DND-41 (cell line): ENCODE results near the gene PRICKLE2.

ENCODE experiments used
- ATAC-seq: fragments of 200-7000 bp; cut with Tn5 transposase; 3 replicates; pipeline ENCODE4 v1.9.1; 2021; ENCODE audit warnings: low read depth; ENCODE audit not compliant: insufficient read depth
- DNase-seq: peaks from one replicate; pipeline ENCODE4 v3.0.0-alpha.2; 2020
- H2AFZ ChIP-seq: 2 replicates; pipeline ENCODE4 v1.6.0; 2012; ENCODE audit warnings: low read depth, low read length
- H3K27ac ChIP-seq: 2 replicates; pipeline ENCODE4 v1.5.1; 2012; ENCODE audit warnings: low read length, inconsistent platforms
- H3K27me3 ChIP-seq: fragments of 200-600 bp; sonication (generic); 2 replicates; pipeline ENCODE4 v1.6.0; 2012; ENCODE audit warnings: low read length, mild to moderate bottlenecking, inconsistent platforms; ENCODE audit not compliant: insufficient read depth, poor library complexity
- H3K36me3 ChIP-seq: 2 replicates; pipeline ENCODE4 v1.5.1; 2012; ENCODE audit warnings: low read length, inconsistent platforms; ENCODE audit not compliant: insufficient read depth
- H3K4me1 ChIP-seq: 2 replicates; pipeline ENCODE4 v1.5.1; 2012; ENCODE audit warnings: mild to moderate bottlenecking, low read length; ENCODE audit not compliant: insufficient read depth
- H3K4me2 ChIP-seq: 2 replicates; pipeline ENCODE4 v1.6.0; 2012; ENCODE audit warnings: mild to moderate bottlenecking, moderate library complexity, low read length, inconsistent platforms; ENCODE audit not compliant: insufficient read depth
- H3K4me3 ChIP-seq, 2 experiments: fragments of 200-600 bp in 1 of 2; shearing (Covaris generic) in 1 of 2; 2 replicates each; pipeline ENCODE4 v1.5.1; 2012 to 2016; ENCODE audit warnings: inconsistent platforms in 2 of 2, low read length in 2 of 2, mild to moderate bottlenecking in 2 of 2, low read depth in 1 of 2, moderate library complexity in 1 of 2
- H3K79me2 ChIP-seq: 2 replicates; pipeline ENCODE4 v1.6.0; 2012; ENCODE audit warnings: low read length, inconsistent platforms; ENCODE audit not compliant: insufficient read depth
- H3K9ac ChIP-seq: 2 replicates; pipeline ENCODE4 v1.6.0; 2012; ENCODE audit warnings: low read depth, mild to moderate bottlenecking, inconsistent platforms, low read length, moderate library complexity
- H3K9me3 ChIP-seq: 2 replicates; pipeline ENCODE4 v1.5.1; 2012; ENCODE audit warnings: low read length, moderate library complexity, mild to moderate bottlenecking, inconsistent platforms; ENCODE audit not compliant: insufficient read depth, severe bottlenecking
- H4K20me1 ChIP-seq: 2 replicates; pipeline ENCODE4 v1.6.0; 2012; ENCODE audit warnings: low read length; ENCODE audit not compliant: insufficient read depth
- EZH2 ChIP-seq: IDR thresholded peaks from 3 replicates; pipeline ENCODE4 v1.6.1; 2012; ENCODE audit warnings: borderline replicate concordance, low read depth, mild to moderate bottlenecking, moderate library complexity, low read length, inconsistent platforms; ENCODE audit not compliant: severe bottlenecking
- TF ChIP-seq, protein P1 (sequence below): IDR thresholded peaks from 2 replicates; pipeline ENCODE4 v1.5.1; 2012; ENCODE audit warnings: borderline replicate concordance, low read length, moderate library complexity, mild to moderate bottlenecking; ENCODE audit not compliant: poor library complexity, severe bottlenecking; ENCODE audit errors: extremely low read depth

PRICKLE2 gene

DNA sequence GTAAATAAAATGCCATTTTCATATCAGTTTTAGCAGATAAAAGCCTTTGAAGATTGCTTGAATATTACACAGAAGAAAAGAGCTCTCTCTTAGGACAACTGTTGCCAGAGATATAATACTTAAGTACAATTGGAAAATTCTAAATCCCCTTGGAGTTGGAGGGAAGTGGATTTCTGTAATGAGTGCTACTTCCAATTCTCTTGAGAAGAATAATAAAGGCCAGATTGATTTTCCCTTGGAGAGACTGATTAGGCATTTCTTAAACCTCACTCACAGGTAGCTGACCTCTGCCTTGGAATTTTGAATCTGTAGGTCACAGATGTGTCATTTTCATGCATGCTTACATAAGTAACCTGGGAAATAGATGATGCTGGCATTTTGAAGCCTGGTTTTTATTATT lies 172.1 kb downstream of the PRICKLE2 start:
- TF ChIP-seq EZH2: no peak
- TF ChIP-seq, protein P1, sequence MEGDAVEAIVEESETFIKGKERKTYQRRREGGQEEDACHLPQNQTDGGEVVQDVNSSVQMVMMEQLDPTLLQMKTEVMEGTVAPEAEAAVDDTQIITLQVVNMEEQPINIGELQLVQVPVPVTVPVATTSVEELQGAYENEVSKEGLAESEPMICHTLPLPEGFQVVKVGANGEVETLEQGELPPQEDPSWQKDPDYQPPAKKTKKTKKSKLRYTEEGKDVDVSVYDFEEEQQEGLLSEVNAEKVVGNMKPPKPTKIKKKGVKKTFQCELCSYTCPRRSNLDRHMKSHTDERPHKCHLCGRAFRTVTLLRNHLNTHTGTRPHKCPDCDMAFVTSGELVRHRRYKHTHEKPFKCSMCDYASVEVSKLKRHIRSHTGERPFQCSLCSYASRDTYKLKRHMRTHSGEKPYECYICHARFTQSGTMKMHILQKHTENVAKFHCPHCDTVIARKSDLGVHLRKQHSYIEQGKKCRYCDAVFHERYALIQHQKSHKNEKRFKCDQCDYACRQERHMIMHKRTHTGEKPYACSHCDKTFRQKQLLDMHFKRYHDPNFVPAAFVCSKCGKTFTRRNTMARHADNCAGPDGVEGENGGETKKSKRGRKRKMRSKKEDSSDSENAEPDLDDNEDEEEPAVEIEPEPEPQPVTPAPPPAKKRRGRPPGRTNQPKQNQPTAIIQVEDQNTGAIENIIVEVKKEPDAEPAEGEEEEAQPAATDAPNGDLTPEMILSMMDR: no peak
- Histone ChIP-seq H3K36me3 (no peaks in the 10 kb centered on the region), H3K4me3 (no peak overlapping the region), H3K27ac (no peak overlapping the region), H3K79me2 (no peaks in the 10 kb centered on the region), H3K9me3 (no peaks in the 10 kb centered on the region), H3K27me3 (no peaks in the 10 kb centered on the region), H4K20me1 (no peaks in the 10 kb centered on the region), H2AFZ (no peak overlapping the region), H3K4me1 (no peaks in the 10 kb centered on the region), H3K4me2 (no peak overlapping the region), H3K9ac (no peak overlapping the region)
- ATAC-seq (no peak), DNase-seq (no peak)

DNA sequence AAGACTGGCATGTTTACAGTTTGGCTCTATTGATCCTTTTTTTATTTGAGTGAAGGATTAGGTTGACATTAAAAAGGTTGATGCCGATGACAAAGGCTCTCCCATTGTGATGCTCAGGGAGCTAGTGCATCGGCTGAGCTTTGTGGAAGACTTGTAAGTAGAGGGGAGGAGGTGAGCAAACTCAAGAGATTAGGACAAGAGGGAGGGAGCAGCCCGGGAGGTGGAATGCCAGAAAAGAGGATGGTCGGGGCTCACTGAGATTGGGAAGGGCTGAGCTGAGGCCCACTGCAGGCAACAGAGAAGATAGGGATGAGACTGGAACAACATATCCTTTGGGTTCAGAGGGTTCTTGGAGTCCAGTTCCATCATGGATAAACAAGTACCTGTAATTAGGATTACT lies 175.4 kb downstream of the PRICKLE2 start:
- Histone ChIP-seq H3K27ac (no peak overlapping the region), H3K4me3 (no peak overlapping the region), H3K9ac (no peak overlapping the region), H3K4me1 (no peaks in the 10 kb centered on the region), H3K27me3 (no peaks in the 10 kb centered on the region), H3K9me3 (no peaks in the 10 kb centered on the region), H3K79me2 (no peaks in the 10 kb centered on the region), H4K20me1 (no peaks in the 10 kb centered on the region), H3K36me3 (no peaks in the 10 kb centered on the region), H2AFZ (no peak overlapping the region), H3K4me2 (no peak overlapping the region)
- DNase-seq (no peak), ATAC-seq (no peak)
- TF ChIP-seq EZH2: no peak

DNA sequence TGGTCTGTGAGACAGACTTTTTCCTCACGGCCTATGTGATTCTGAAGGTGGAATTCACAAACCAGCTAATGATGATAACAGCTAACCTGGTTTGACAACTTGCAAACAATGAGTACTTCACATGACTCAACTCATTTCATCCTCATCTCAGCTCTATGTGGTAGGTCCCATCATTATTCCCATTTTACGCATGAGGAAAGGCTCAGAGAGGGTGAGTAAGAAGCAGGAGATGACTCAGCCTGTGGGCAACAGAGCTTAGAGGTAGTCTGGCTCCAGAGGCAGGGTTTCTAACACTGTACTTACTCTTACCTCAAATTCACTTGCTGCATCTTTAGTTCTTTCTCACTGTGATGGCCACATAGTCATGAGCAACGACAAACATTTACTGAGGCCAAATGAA lies 176.1 kb downstream of the PRICKLE2 start:
- Histone ChIP-seq H3K4me1 (no peaks in the 10 kb centered on the region), H3K27me3 (no peaks in the 10 kb centered on the region), H3K9me3 (no peaks in the 10 kb centered on the region), H3K36me3 (no peaks in the 10 kb centered on the region), H3K4me2 (no peak overlapping the region), H4K20me1 (no peaks in the 10 kb centered on the region), H3K79me2 (no peaks in the 10 kb centered on the region), H3K4me3 (no peak overlapping the region), H2AFZ (no peak overlapping the region), H3K9ac (no peak overlapping the region), H3K27ac (no peak overlapping the region)
- ATAC-seq (no peak), DNase-seq (no peak)
- no peak for TF ChIP-seq EZH2
- TF ChIP-seq, protein P1: no peak

DNA sequence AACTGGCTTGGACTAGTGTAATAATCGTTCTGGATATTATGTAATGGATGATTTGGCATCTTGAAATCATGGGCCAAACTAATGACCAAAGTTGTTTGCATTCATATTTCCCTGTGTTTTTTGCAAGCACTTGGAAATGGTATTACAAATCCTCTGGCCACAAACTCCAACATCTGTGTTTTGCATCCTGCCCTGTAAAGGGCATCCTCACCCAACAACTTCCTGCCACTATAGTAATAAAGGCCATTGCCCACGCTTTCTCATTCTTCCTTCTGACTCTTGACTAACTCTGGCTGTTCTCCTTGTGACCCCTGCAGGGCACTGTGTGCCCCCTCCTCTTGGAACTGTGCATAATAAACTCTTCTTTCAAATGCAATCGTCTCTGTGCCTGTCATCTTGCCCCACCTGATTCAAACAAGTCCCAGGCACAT lies 176.6 kb downstream of the PRICKLE2 start:
- Histone ChIP-seq H3K79me2 (no peaks in the 10 kb centered on the region), H3K9ac (no peak overlapping the region), H3K9me3 (no peaks in the 10 kb centered on the region), H3K4me3 (no peak overlapping the region), H3K4me1 (no peaks in the 10 kb centered on the region), H3K4me2 (no peak overlapping the region), H2AFZ (no peak overlapping the region), H3K27me3 (no peaks in the 10 kb centered on the region), H3K36me3 (no peaks in the 10 kb centered on the region), H4K20me1 (no peaks in the 10 kb centered on the region), H3K27ac (no peak overlapping the region)
- TF ChIP-seq EZH2: no peak
- TF ChIP-seq, protein P1: no peak
- ATAC-seq: no peak
- no peak for DNase-seq
